ENCODE data around the gene MAPK7.

MAPK7 gene

GRCh38 chr17:19364699-19365498 is 13.4 kb upstream of the MAPK7 start:
- DNase-seq = no peak

GRCh38 chr17:19365499-19365817 is 12.8 kb upstream of the MAPK7 start:
- no peak for DNase-seq

DNA sequence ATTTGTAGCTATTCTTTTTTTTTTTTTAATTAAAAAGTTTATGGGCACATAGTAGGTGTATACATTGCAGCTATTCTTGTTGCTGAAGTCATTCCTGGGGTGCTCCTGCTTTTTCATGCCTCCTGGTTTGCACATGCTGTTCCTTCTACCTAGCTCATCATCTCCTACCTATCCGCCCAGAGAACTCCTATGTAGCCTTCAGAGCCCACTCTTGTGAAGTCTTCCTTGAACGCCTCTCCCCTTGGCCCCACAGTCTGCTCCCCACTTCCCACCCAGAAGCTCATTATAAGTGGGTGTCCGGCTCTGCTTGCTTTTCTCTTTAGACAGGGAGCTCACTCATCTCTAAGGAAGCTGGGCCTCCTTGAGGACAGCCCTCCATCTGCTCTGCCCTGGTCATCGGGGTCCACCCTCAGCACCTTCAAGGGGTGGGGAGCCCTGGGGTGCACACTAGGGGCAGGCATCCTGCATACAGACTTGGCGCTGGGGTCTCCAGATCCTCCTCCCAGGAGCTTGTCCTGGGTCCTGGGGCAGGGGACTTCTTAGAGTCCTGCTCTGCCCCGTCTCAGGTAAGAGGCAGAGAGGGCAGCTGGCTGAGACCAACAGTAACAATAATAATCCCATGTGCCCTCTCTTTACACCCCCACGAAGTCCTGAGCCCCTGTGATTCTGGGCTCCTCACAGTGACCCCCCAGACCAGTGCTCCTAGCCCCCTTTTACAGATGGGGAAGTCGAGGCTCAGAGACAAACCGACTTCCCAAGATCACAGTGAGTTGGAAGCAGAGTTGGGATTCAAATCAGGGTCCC is 12.3 kb upstream of the MAPK7 start:
- no peak for DNase-seq

GRCh38 chr17:19366637-19366972 is 11.7 kb upstream of the MAPK7 start:
- no peak for DNase-seq

DNA sequence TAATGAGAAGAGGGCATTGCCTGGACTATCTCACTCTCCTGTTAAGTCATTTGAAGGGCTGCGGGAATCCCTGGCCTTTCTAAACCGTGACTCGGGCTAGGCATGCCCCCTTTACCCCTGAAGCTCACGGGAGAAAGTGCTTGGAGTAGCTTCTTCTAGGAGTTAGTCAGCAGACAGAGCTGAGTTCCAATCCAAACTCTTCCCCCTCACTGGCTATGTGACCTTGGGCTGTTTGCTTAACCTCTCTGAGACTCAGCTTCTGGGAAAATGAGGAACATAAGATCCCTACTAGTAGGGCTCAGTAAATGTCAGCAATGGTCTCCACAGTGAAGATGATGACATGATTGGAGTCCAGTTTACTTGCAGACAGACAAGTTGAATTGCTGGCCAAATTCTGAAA is 10.1 kb upstream of the MAPK7 start:
- no peak for DNase-seq

- no peak for DNase-seq
These were observed 9.1 kb upstream of the MAPK7 start for GRCh38 chr17:19369107-19369778.

DNA sequence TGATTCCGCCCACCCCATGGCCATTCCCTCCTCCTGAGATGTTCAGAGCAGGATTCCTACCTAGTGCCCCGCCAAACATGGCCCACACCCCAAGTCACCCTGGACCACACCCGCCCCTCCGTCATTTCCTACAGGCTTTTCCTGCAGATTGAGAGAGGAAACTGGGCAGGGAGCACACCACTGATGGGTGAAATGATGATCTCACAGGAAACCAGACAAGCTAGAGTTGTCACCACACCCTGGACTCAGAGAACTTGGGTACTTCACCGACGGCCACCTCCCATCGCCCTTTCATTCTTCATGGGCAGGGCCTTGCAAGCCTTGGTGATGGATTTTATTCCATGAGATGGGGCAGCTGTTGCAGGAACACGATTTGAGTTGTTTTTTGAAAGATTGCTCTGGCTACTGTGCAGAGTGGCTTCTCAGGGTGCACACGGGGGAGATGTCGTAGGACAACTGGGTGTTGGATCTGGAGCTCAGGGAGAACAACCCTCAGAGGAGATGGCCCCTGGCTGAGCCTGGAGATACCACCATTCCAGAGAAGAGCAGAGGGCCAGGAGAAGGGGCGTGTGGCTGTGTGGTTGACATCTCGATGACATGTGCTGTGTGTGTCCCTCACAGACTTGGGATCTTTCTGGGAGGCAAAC is 8.3 kb upstream of the MAPK7 start:
- DNase-seq = peak; percentile 39

DNA sequence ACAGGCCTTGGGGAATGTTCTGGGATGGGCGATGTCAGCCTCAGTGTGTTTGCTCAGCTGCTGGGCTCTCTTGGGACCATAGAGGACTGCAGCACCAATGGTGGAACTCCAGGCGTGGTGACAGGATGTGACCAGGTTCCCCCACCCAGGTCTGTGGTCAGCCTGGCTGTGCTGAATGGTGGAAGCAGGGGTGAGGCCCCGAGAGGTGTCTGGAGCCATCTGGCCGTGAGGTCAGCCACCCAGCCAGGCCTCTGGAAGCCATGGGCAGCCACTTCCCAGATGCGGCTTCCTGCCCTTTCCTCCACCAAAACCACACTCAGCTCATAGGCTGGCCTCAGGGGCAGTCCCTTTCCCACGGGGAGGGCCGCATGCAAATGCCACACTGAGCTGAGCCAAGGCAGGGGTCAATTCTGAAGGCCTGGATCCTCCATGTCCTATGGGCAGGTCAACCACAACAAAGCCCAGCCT is 7.8 kb upstream of the MAPK7 start:
- no peak for DNase-seq

GRCh38 chr17:19371259-19372010 is 6.9 kb upstream of the MAPK7 start:
- DNase-seq = peak; percentile 14

GRCh38 chr17:19372011-19372370 is 6.3 kb upstream of the MAPK7 start:
- no peak for DNase-seq

- DNase-seq = no peak
These were observed 5.9 kb upstream of the MAPK7 start for GRCh38 chr17:19372439-19372838.

- DNase-seq = no peak
These were observed 5.3 kb upstream of the MAPK7 start for GRCh38 chr17:19372866-19373504.

DNA sequence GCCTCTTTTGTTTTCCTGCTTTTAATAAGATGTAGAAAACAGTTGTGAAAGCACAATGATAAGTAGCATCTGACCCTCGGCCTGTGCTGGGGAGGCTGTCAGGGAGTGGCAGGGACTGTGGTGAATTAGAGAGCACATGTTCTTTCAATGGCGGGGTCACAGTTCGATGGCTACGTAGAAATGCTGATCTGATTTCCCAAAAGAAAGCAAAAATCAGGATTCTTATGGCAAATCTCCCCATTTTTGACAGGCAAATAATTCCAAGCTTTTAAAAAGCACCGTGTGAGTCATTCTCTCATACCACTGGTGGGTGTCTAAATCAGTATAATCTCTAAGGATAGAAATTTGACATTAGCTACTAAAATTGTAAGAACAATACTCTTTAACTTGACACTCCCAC is 4.2 kb upstream of the MAPK7 start:
- no peak for DNase-seq

DNA sequence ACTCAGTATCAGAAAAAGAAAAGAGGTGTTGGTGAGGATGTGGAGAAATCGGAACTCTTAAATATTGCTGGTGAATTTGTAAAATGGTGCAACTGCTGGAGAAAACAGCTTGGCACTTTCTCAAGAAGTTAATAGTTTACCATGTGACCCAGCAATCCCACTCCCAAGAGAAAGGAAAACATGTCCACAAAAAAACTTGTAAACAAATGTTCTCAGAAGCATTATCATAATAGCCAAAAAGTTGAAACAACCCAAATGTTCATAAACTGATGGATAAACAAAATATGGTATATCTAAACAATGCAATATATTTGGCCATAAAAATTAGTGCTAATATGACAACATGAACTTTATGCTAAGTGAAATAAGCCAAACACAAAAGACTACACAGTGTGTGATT is 2.6 kb upstream of the MAPK7 start:
- DNase-seq = no peak

GRCh38 chr17:19376811-19377210 is 1.5 kb upstream of the MAPK7 start:
- no peak for DNase-seq

DNA sequence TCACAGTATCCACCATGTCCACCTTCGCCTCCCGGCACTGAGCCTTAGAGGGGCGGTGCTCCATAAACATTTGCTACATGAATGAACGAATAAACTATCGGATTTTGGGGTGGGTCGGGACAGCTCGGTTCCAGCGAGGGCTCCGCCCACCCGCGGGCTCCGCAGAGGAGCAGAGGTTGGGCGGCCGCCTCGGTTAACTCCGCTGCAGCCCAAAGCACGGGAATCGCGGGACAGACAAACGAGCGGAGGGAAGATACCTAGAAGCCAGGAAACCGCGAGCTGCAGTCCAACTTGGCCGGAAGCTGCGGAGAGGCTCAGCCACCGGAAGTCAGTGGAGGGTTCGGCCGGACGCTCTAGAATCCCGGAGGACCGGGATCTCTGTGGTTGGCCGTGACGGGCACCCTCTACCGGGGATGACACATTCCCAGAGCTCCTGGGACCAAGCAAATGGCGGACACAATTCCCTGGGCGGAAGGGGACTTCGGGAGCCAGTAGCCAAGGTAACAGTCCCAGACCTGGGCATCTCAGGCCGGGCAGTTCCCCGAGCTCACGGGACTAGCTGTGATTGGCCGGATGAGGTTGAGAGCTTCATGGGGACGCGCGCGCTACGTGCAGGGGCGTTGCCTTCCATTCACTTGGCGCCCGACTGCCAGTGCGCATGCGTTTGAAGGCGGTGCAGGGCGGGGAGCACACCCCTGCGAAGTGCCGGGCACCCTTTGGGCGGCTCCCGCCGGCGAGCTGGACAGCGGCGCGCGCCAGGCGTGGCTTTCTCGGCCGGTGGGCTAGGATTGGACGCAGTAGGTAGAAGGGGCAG is 489 bp upstream of the MAPK7 start:
- DNase-seq = peak; percentile 95

GRCh38 chr17:19379361-19380065 is 1.2 kb downstream of the MAPK7 start:
- no peak for DNase-seq

GRCh38 chr17:19380481-19381301 is 2.4 kb downstream of the MAPK7 start:
- DNase-seq = no peak

- no peak for DNase-seq
These were observed 3.1 kb downstream of the MAPK7 start for GRCh38 chr17:19381361-19381740.
